Calu3 (cell line): ENCODE results near the gene KLC1. TPM values are rescaled to one million over a fixed set of nuclear protein-coding genes. Genes with fewer than 3 reads are reported as not detected.

Source experiments
- BruUV-seq: library from RNA; stranded (reverse); fragments of 400-500 nt; replicated peaks from 2 replicates; lab custom pipeline; 2021; lab: Mats Ljungman, UMichigan
- CTCF ChIA-PET: fragments of 300-600 bp; sonication (Branson Sonifier 250); formaldehyde crosslinking; loops from one replicate; lab custom pipeline; 2022; ENCODE audit warnings: antibody characterized with exemption; lab: Charles Lee
- DNase-seq: peaks from one replicate; pipeline ENCODE4 v3.0.0; 2022
- H3K27ac Mint-ChIP-seq: one replicate; pipeline ENCODE4 v1.8.0; 2022; ENCODE audit warnings: mixed read lengths; ENCODE audit not compliant: unreplicated experiment
- H3K27me3 Mint-ChIP-seq: one replicate; pipeline ENCODE4 v1.8.0; 2022; ENCODE audit warnings: mixed read lengths; ENCODE audit not compliant: unreplicated experiment
- H3K36me3 Mint-ChIP-seq: one replicate; pipeline ENCODE4 v1.8.0; 2022; ENCODE audit warnings: mild to moderate bottlenecking, moderate library complexity, mixed read lengths; ENCODE audit not compliant: insufficient read depth, unreplicated experiment
- H3K4me1 Mint-ChIP-seq: one replicate; pipeline ENCODE4 v1.8.0; 2022; ENCODE audit warnings: mild to moderate bottlenecking, low read depth, mixed read lengths; ENCODE audit not compliant: unreplicated experiment
- H3K4me3 Mint-ChIP-seq: one replicate; pipeline ENCODE4 v1.8.0; 2022; ENCODE audit warnings: mild to moderate bottlenecking, low read depth, moderate library complexity, mixed read lengths; ENCODE audit not compliant: unreplicated experiment
- H3K9me3 Mint-ChIP-seq: one replicate; pipeline ENCODE4 v1.8.0; 2022; ENCODE audit warnings: low read depth, mixed read lengths; ENCODE audit not compliant: unreplicated experiment
- intact Hi-C: fragments of 100-400 bp; cut with micrococcal nuclease; formaldehyde crosslinking; loops from one replicate; pipeline ENCODE4 v1.10.0; 2022; ENCODE audit not compliant: unreplicated experiment
- total RNA-seq: library from RNA; stranded (reverse); gene quantifications from 2 replicates; pipeline ENCODE4 v1.2.3, GENCODE V29; 2022
- TF ChIP-seq, protein P1 (sequence below): fragments of 200-600 bp; IDR thresholded peaks from one replicate; pipeline ENCODE4 v1.8.0; 2022; ENCODE audit warnings: antibody characterized with exemption; ENCODE audit not compliant: unreplicated experiment

KLC1 gene
- total RNA-seq, 1 experiment from 2014 or later = 124 TPM

DNA sequence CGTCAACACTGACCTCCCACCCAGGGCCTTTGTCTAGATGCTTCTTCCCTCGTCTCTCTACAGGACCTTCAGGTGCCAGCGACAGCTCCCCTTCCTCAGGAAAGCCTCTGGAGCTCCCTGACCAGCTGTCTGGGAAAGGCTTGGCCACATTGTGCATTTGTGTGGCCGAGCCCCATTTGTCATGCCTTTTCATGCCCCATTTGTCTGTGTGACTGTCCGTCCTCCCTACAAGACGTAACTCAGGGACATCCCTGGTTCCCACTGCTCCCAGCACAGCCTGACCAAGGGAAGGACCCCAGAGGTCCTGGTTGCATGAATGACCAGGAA lies 110.4 kb downstream of the KLC1 start:
- Mint-ChIP-seq H3K27me3 (no peaks in the 10 kb centered on the region), H3K9me3 (no peaks in the 10 kb centered on the region), H3K36me3 (peaks cover 13% of the 10 kb centered on the region), H3K4me1 (no peaks in the 10 kb centered on the region), H3K4me3 (no peak overlapping the region), H3K27ac (no peak overlapping the region)
- CTCF ChIA-PET = no interaction called here
- intact Hi-C loops = no loop called here
- TF ChIP-seq, protein P1, sequence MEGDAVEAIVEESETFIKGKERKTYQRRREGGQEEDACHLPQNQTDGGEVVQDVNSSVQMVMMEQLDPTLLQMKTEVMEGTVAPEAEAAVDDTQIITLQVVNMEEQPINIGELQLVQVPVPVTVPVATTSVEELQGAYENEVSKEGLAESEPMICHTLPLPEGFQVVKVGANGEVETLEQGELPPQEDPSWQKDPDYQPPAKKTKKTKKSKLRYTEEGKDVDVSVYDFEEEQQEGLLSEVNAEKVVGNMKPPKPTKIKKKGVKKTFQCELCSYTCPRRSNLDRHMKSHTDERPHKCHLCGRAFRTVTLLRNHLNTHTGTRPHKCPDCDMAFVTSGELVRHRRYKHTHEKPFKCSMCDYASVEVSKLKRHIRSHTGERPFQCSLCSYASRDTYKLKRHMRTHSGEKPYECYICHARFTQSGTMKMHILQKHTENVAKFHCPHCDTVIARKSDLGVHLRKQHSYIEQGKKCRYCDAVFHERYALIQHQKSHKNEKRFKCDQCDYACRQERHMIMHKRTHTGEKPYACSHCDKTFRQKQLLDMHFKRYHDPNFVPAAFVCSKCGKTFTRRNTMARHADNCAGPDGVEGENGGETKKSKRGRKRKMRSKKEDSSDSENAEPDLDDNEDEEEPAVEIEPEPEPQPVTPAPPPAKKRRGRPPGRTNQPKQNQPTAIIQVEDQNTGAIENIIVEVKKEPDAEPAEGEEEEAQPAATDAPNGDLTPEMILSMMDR = no peak
- DNase-seq = no peak
- no TSS peak for BruUV-seq

DNA sequence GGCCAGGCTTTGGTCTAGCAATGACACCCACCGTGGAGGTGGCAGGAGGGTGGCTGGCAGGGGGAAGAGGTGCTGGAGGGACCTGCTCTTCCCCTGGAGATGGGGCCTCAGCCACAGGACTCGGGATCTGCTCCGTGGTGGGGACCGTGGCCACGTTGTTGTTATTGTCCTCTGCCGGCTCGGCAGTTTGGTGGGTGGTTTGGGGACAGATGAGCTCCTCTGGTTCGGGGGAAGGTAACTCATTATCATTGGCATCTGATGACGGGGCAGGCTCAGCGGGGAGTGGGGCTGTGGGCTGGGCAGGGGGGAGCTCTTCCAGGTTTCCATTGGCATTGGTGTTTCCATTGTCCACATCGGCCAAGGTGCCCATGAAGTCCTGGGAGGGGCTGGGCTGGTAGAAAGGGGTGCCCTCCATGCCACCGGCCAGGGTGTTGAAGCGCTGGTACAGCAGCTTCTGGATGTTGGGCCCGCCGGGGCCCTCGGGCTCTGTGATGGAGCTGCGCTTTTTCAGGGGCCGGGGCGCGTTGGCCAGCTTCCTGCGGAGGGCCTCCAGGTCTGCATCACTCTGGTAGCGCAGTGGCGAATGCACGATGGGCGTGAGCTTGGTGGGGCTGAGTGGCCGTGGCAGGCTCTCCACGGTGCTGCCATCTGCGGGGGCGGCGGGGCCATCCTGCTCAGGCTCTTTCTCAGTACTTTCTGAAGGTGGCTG lies 110.9 kb downstream of the KLC1 start:
- BruUV-seq = no TSS peak
- Mint-ChIP-seq H3K4me3 (no peak overlapping the region), H3K9me3 (no peaks in the 10 kb centered on the region), H3K27ac (no peak overlapping the region), H3K4me1 (no peaks in the 10 kb centered on the region), H3K27me3 (no peaks in the 10 kb centered on the region), H3K36me3 (peaks cover 8% of the 10 kb centered on the region)
- DNase-seq = no peak
- CTCF ChIA-PET = interaction anchor here (0.6 kb wide), 1 partner anchor 181 kb away, joined by 3 read pairs; no protein-coding TSS in a partner anchor
- TF ChIP-seq, protein P1 = no peak
- intact Hi-C loops = no loop called here

DNA sequence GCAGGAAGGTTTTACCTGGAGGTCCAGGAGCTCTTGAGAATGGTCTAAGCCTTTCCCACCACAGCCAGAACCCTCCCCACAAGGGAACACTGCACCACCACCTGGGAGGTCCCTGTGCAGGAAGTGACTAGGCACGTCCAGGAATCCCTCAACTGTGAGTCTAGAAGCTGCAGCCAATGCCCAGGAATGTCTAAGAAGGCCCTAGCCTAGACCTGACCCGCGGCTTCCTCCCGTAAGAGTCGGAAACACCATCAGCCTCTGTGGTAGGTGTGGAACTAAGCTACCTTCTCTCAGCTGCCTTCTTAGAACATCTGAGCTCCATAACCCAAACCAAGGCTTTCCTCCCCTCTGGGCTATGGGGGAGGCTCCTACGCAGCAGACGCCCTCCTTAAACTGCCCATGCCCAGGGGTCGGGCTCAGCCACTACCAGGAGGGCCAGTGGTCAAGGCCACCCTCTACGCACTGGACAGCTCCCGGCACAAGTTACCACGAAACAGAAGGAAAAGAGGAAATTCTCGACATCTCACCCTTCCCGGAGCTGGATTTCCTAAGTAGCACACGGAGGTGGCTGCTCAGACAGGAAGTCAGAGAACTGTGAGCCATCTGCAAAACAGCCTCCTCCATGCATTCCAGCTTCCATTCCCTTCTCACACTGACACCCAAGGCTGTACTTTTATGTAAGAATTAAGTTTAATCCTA lies 112.1 kb downstream of the KLC1 start:
- no peaks in the 10 kb centered on the region for H3K36me3 Mint-ChIP-seq

DNA sequence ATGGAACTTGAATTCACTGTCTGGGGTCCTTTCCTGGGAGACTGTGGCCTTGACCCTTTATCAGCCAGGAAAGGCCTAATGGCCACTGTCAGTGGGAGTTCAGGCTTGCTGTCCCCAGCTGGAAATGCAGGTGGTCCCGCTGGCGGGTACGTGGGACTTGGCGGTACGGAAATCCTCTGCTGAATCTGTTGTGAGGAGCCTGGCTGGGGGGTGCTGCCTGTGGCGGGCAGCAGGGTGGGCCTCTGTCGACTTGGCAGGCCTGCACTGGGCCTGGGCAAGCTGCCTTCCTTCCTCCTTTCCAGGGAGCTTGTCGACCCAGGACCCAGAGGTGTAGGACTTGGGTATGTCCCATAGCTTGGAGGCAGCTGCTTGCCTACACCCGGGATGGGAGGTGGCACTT lies 112.9 kb downstream of the KLC1 start:
- TF ChIP-seq, protein P1 = no peak
- CTCF ChIA-PET = no interaction called here
- no peak overlapping the region for H3K4me3 Mint-ChIP-seq
- H3K27ac Mint-ChIP-seq = no peak overlapping the region
- DNase-seq = no peak
- H3K9me3 Mint-ChIP-seq = no peaks in the 10 kb centered on the region
- H3K27me3 Mint-ChIP-seq = no peaks in the 10 kb centered on the region
- intact Hi-C loops = no loop called here
- H3K4me1 Mint-ChIP-seq = no peaks in the 10 kb centered on the region
- no TSS peak for BruUV-seq
- no peaks in the 10 kb centered on the region for H3K36me3 Mint-ChIP-seq

More for the DNA sequence above, 112.1 kb downstream of the KLC1 start:
- DNase-seq = no peak
- BruUV-seq = no TSS peak
- intact Hi-C loops = no loop called here
- Mint-ChIP-seq H3K9me3 (no peaks in the 10 kb centered on the region), H3K27me3 (no peaks in the 10 kb centered on the region), H3K27ac (no peak overlapping the region), H3K4me1 (no peaks in the 10 kb centered on the region), H3K4me3 (no peak overlapping the region)
- TF ChIP-seq, protein P1 = no peak
- CTCF ChIA-PET = no interaction called here
